HG02943 (cell line): Measurements from ENCODE around the gene BCAT1.
"Not testable (repeated sequence)": the region's sequence is repeated elsewhere in the genome, so short reads cannot be mapped to it uniquely, and the experiment has no call there.

Source experiments
- ATAC-seq: cut with Tn5 transposase; IDR thresholded peaks from one replicate; pipeline ENCODE4 v1.9.1; 2021; ENCODE audit warnings: mild to moderate bottlenecking, low read depth, moderate library complexity; ENCODE audit not compliant: unreplicated experiment

Gene BCAT1

DNA sequence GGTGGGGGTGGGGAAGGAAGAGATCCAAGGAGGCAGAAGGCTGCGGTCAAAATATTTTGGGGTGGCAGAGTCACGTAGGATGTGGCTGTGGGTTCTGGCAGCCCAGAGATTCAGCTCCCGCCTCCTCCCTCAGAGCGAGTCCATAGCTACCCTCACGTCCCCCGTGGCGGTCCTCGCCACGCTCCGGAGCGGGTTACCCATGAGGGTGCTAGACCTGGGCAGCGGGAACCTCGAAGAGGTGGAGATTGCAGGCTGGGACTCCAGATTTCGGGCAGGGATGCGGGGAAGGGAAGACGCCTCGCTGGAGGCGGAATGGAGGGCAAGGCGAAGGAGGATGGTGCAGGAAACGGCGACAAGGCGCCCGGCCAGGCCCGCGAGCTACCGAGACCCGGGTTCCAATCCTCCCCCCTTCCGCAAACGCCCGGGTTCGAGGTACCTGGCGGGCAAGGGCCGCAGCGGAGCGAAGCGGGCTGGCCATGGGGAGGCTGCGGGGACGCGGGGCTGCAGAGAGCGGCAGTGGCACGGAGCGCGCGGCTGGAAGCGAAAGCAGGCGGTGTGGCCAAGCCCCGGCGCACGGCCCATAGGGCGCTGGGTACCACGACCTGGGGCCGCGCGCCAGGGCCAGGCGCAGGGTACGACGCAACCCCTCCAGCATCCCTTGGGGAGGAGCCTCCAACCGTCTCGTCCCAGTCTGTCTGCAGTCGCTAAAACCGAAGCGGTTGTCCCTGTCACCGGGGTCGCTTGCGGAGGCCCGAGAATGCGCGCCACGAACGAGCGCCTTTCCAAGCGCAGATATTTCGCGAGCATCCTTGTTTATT is 46.2 kb downstream of the BCAT1 start:
- peak; percentile 50 for ATAC-seq

DNA sequence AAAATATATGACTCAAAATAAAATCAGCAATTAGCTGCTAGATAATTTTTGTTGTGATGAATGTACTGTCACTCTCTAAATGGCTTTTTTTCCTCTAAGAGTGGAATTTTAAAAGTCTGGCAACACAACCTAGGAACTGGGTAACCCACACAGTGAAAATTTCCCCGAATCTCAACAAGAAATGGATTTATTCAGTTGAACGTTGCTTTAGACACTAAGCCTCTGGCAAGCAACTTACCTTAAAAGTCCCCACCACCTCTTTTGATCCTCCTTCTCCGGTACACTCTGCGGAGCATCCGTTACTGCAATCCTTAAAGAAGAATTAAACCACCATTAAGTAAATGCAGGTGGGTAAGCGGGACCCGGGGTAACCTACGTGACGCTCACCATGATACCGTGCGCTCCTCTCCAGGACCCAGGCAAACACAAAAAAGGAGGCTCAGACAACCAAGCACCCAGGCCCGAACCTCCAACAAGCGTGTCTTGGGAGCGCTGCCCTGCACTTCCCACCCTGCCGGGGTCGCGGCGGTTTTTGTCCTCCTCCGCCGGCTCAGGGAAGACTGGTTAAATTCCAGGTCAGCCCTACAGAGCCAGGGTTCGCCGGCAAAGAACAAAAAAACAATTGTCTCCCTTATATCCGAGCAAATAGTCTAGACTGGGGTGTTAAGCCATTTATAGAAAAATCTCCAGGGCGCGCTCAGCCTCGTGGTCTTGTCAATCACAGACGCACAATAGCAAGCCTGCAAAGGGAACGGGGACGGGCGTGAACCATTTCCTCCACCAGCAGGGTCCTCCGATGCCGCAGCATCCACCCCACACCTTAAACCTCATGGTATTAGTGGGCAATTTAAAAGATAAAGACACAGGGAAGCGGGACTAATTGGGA is 47.1 kb downstream of the BCAT1 start:
- no peak for ATAC-seq

DNA sequence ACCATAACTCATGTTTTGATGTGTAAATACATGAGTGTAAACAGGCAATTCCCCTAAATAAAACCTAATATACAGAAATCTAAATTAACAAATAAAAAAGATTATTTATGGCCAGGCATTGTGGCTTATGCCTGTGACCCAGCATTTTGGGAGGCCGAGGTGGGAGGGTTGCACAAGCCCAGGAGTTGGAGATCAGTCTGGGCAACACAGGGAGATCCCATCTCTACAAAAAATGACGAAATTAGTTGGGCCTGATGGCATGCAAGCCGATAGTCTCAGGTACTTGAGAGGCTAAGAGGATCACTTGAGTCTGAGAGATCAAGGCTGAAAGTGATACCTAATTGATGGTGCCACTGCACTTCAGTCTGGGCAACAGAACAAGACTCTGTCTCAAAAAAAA is 48.7 kb downstream of the BCAT1 start:
- ATAC-seq: no peak

DNA sequence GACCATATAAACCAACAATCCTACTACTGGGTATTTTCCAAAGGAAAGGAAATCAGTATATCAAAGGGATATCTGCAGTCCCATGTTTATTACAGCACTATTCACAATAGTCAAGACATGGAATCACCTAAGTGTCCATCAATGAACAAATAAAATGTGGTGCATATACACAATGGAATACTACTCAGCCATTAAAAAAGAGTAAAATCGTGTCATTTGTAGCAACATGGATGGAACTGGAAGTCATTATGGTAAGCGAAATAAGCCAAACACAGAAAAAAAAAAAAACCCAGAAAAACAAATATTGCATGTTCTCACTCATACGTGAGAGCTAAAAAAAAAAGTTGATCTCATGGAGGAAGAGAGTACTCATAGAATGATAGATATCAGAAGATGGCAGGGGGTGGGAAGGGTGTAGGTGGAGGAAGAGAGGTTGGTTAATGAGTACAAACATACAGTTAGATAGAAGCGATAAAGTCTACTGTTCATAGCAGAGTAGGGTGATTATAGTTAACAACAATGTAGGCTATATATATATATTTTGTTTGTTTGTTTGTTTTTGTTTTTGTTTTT is 49.3 kb downstream of the BCAT1 start:
- no peak for ATAC-seq

- no peak for ATAC-seq
Observed at GRCh38 chr12:24898606-24899005, 50.3 kb downstream of the BCAT1 start.

GRCh38 chr12:24898185-24898584 is 50.7 kb downstream of the BCAT1 start:
- no peak for ATAC-seq

- ATAC-seq: no peak
Observed at GRCh38 chr12:24896171-24896570, 52.7 kb downstream of the BCAT1 start.

DNA sequence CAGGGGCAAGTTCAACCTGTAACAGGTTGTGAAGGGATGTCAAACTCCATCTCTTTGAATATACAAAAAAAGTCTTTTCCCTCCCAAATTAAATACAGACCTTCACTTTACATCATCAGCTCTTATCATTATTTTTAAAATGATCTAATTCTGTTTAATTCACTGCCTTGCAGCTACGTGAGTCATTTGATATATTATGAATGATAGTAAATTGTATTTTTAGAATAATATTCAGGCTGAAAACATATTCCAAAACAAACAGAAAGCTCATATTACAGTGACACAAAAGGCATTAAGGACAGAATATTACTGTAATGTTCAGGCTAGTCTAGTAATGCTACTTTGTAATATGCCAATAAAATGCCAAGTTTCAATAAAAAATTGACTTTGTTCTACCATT is 53.3 kb downstream of the BCAT1 start:
- ATAC-seq: no peak

GRCh38 chr12:24894879-24895278 is 54.0 kb downstream of the BCAT1 start:
- ATAC-seq: no peak

DNA sequence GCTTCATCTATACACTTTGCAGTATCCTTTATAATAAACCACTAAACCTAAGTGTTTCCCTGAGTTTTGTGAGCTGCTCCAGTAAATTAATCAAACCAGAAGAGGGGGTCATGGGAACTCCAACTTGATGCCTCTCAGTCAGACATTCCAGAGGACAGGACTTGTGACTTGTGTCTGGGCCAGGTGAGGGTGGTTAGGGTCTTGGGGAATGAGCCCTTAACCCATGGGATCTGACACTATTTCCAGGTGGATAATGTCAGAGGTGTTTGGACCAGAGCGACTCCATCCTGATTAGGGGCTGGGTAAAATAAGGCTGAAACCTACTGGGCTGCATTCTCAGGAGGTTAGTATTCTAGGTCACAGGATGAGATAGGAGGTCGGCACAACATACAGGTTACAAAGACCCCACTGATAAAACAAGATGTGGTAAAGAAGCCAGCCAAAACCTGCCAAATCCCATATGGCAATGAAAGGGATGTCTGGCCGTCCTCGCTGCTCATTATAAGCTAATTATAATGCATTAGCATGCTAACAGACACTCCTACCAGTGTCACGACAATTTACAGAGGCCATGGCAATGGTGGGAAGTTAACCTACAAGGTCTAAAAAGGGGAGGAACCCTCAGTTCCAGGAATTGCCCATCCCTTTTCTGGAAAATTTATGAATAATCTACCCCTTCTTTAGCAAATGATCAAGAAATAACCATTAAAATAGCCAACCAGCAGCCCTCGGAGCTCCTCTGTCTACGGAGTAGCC is 58.7 kb downstream of the BCAT1 start:
- ATAC-seq: no peak

GRCh38 chr12:24889411-24889810 is 59.5 kb downstream of the BCAT1 start:
- no peak for ATAC-seq

DNA sequence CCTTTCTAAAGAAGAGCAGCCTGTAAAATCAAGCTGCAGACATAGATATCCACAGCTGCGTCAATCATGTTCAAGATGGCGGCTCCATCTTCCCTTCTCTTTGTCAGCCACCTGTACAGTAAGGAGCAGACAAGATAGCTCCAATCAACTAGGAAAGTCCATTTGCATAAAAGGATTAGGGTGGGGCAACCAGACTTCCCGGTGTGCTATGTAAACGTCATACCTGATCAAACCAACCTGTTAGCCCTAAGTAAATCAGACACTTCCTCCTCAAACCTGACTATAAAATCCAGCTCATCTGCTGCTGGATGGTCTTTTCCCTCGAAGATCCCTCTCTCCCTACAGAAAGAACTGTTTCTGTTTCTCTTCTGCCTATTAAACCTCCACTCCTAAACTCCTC is 60.1 kb downstream of the BCAT1 start:
- ATAC-seq: no peak

- no peak for ATAC-seq
Observed at GRCh38 chr12:24884911-24885310, 64.0 kb downstream of the BCAT1 start.

DNA sequence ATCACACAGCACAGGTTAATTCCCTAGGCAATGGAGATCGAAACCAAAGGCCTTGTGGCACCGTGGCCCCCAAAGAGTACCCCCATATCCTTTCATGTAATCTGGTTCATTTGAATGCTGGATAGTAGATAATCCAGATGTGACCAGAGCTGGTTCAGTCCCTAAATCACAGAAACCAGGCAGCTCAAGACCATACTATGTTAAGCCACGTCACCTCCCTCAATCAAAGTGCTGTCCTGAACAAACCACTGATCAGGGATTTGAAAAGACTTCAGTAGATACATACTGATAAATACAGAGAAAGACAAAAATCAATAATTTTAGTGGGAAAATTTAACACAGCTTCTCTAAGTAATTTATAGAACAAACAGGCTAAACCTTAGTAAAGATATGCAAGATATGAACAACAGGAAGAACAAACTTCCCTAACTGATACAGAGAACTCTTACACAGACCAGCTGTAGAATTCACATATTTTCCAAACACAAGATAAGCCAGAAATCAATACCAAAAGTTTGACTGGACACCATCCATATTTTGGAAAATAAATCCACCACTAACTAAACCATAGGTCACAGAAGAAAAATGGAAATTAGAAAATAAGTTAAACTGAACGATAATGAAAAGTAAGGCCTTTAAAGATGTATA is 67.1 kb downstream of the BCAT1 start:
- no peak for ATAC-seq

GRCh38 chr12:24881227-24881626 is 67.7 kb downstream of the BCAT1 start:
- ATAC-seq: no peak

- ATAC-seq: no peak
Observed at GRCh38 chr12:24880732-24881131, 68.2 kb downstream of the BCAT1 start.

DNA sequence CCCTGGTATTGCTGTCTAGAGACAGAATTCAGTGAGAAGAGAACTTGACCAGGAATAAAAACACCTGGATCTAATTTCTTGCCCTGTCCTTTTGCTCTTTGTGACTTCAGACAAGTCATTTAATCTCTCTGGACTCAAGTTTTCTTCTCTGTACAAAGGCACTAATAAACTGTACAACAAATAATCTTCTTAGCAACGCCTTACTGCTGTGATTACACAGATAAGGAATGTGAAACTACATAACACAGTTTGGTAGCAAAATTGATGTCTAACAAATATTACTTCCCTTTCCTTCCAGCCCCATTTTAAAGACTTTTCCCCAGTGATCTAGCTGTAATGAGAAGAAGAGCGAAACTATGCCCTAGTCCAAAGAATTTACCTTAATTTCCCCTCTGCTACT is 69.3 kb downstream of the BCAT1 start:
- ATAC-seq: no peak

DNA sequence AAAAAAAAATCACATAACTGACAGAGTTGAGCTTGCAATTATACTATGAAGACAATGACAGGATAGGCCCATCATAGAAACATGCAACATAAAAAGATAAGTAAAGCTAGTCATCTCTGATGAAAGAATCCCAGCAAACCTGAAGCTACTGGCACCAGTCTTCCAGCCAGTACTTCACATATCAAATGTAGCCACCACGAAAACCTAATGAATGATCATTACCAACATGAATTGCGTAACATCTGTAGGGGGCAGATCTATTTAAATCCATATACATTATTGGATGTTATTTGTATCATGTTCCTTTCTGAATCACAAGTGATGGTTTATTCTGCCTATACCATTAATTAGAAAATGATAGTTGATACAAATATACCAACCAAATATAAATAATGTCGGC is 73.9 kb downstream of the BCAT1 start:
- ATAC-seq: no peak

- no peak for ATAC-seq
Observed at GRCh38 chr12:24872211-24872610, 76.7 kb downstream of the BCAT1 start.

DNA sequence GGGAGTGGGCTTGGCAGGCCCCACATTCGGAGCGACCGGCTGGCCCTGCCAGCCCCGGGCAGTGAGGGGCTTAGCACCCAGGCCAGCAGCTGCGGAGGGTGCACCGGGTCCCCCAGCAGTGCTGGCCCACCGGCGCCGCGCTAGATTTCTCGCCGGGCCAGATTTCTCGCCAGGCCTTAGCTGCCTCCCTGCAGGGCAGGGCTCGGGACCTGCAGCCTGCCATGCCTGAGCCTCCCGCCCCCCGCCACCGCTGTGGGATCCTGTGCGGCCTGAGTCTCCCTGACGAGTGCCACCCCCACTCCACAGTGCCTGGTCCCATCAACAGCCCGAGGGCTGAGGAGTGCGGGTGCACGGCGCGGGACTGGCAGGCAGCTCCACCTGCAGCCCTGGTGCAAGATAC is 82.8 kb downstream of the BCAT1 start:
- ATAC-seq: not testable (repeated sequence)
